Subcutaneous adipose tissue (tissue), 4 donors: ENCODE data around the gene CMSS1. TPM values are rescaled to one million over a fixed set of nuclear protein-coding genes. Genes with fewer than 3 reads are reported as not detected.

ENCODE experiments used
- total RNA-seq, 4 donors: library from RNA; depleted of rRNA; stranded (reverse); fragments of >200 nt; gene quantifications; one replicate each; pipeline ENCODE4 v1.1.0, GENCODE V29; 2016
- TF ChIP-seq, protein P1 (sequence below): fragments of 450-650 bp; IDR thresholded peaks from one replicate; pipeline ENCODE4 v1.5.1; 2016; ENCODE audit warnings: low read depth, mild to moderate bottlenecking, control low read depth, antibody characterized with exemption, moderate library complexity

Gene CMSS1
- total RNA-seq, 4 donors from 2014 or later, result 9.9 to 32.1 (median 19.1) TPM

DNA sequence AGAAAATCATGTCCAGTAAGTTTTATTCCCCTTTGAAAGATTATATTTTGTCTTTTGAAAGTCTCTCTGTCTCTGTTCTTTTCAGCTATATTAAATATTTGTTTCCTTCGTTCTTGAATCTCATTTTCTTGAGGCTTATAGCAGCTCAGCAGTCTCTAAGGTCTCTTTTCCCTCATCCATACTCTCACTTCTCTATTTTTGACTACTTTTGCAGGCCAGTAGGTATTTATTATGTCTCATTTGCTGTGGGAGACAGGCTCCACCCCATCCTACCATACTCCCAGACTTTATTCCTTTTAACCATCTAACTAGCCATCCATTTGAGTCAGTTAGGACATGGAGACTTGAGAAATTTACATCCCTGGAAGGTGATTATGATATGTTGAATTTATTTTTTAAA, 225.6 kb downstream of the CMSS1 start:
- TF ChIP-seq, protein P1, sequence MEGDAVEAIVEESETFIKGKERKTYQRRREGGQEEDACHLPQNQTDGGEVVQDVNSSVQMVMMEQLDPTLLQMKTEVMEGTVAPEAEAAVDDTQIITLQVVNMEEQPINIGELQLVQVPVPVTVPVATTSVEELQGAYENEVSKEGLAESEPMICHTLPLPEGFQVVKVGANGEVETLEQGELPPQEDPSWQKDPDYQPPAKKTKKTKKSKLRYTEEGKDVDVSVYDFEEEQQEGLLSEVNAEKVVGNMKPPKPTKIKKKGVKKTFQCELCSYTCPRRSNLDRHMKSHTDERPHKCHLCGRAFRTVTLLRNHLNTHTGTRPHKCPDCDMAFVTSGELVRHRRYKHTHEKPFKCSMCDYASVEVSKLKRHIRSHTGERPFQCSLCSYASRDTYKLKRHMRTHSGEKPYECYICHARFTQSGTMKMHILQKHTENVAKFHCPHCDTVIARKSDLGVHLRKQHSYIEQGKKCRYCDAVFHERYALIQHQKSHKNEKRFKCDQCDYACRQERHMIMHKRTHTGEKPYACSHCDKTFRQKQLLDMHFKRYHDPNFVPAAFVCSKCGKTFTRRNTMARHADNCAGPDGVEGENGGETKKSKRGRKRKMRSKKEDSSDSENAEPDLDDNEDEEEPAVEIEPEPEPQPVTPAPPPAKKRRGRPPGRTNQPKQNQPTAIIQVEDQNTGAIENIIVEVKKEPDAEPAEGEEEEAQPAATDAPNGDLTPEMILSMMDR, result no peak

DNA sequence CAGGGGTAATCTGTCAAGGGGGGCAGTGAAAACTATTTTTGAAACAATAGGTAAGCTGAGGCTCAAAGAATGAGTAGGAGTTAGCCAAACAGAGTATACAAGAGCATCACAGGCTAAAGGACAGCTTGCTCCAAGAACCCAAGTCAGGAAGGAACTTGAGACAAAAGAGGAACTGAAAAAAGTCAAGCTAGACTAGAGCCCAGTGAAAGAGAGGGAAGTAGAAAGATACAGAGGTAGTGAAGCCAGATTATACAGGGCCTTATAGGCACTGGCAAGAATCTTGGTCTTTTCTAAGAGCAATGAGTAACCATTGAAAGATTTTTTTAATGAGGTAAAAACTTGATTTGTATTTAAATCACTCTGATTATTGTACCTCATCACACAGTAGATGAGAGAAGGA, 226.7 kb downstream of the CMSS1 start:
- TF ChIP-seq, protein P1, result no peak

DNA sequence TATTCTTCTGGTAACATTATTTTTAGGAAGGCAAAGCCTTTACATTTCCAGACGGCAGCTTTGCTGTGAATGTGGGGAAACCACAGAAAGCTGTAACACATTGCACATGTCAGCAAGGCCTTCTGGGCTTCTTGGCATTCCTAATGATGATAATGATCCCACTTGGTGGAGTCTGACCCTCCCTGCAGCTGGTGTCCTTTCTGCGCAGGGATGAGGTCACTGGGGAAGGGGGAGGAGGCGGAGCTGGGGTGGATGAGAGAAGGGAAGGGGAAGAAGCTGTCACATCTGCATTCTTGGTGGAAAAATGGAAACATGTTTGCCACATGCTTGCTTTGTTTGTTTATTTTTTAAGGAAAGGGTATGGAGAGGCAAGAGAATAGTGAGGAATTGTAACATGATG, 228.0 kb downstream of the CMSS1 start:
- TF ChIP-seq, protein P1, result no peak

DNA sequence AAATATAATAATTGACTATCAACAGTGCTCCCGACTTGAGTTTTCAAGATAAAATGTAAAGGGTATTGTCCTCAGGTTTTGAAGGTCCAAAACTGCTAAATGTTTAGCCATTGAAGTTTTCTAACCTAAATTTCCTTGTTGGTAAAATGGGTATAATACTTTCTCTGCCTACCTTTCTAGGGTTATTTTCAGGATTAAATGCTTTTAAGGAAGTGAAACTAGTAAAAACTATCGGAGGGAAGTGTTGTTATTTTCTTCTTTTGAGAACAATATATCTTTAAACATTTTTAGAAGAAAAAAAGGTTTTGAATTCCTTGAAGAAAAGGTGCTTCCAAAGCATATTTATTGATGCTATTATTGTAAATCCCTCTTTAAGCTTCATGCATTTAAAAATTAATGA, 229.3 kb downstream of the CMSS1 start:
- TF ChIP-seq, protein P1, result no peak

DNA sequence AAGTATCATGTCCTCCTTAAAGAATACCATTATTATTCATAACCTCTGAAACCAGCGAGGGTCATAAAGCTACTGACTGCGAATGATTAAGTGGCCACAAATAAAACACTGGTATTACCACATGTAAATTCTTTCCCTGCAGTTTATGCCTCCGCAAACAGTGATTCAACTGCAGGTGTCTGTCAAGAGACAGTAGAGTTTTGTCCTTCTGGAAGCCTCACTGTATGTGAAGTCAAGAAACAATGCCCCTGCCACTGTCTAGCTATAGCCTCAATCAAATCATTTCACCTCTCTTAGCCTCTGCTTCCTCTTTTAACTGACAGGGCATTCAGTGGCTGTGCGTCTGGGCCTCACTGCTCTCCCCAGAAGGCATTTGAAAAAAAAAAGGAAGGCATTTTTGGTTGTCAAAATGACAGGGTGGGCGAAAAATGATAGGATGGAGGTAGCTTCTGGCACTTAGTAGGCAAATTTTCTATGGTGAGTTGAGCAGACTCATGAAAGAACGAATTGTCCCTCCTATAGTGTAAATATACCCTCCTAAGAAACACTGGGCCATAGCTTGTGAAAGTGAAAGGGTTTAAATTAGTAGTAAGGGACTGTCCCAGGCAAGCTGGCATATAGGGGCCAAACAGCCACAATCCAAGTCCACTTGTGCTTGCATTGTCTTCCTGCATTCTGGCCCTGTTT, 229.9 kb downstream of the CMSS1 start:
- TF ChIP-seq, protein P1, result no peak

DNA sequence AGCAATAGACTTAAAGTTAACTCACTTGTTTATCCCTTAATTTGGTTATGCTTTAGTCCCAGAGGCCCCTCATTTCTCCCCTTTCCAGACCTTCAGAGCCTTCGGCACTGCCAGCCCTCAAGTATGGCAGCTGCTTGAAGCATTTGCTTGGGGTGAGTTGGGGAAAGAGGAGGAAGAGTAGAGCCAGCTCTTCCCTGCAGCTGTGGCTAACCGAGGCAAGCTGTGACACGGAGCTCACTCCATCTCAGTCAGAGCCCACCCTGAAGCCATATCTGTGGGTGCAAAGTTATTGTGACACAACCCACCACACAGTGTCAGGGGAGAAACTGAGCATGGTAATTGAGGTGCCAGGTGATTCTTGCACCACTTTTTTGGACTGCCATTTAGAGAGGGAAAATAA, 230.6 kb downstream of the CMSS1 start:
- TF ChIP-seq, protein P1, result no peak

DNA sequence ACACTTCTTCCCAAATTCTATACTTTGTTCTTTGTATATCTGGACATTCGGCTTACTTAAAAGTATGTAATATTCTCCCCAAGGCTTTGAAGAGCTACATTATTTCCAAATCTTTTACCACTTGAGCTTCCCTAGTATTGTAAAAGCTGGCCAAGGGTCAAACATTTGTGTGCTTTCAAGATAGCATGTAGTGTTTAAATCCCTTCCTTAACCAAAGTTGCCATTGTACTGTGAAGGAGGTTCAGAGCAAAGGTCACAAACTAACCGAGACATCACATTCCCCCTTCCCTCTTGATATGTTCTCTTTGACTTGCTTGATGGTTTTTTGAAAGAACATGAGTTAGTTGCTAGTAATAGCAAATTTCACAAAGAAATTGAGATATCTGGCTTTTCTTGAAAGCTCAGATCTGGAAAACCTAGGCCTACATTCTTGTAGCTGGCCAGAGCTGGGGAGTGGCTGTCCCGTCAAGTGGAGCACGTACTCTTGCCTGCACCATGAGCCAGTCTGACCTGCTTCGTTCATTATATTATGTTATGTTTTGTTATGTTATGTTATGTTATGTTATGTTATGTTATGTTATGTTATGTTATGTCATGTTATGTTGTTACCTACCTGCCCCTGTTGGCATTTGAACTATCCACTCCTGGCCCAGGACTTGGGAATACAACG, 236.4 kb downstream of the CMSS1 start:
- TF ChIP-seq, protein P1, result no peak
